Vagina (tissue), 2 donors: ENCODE results near the gene FBXO21.

Experiments used
- POLR2A ChIP-seq, 2 donors: fragments of 450-650 bp; IDR thresholded peaks; one replicate each; pipeline ENCODE4 v1.6.1; 2017; ENCODE audit warnings: antibody characterized with exemption in 2 of 2, mild to moderate bottlenecking in 2 of 2, moderate library complexity in 2 of 2
- TF ChIP-seq, protein P1 (sequence below), 3 experiments: fragments of 450-650 bp in 2 of 3; fragments of 200-600 bp in 1 of 3; sonication (generic) in 1 of 3; IDR thresholded peaks; one replicate each; pipeline ENCODE4 v1.5.1; 2017 to 2019; ENCODE audit warnings: antibody characterized with exemption in 3 of 3, mild to moderate bottlenecking in 2 of 3, moderate library complexity in 2 of 3

DNA sequence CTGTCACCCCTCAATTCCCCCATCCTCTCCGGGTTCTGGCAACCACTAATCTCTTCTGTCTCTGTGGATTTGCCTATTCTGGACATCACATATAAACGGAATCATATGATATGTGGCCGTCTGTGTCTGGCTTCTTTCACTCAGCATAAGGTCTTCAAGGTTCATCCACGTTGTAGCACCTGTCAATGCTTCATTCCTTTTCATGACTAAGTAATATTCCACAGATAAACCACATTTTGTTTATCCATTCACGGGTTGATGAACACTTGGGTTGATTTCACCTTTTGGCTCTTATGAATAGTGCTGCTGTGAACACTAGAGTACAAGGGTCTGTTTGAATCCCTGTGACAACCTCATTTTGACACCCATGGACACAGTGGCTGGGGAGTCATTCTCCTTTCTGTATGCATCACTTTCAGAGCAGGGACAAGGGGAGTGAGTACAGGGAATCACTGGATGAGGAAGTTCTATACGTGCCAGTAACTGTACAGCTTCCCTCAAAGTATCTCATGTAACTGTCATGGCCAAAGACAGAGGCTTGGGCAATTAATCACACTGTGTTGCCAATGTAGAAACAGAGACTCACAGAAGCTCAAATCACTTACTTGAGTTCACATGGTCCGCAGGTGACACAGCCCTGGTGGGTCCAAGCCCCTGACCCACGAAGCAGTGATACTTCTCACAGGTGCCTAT lies 80.2 kb downstream of the FBXO21 start:
- TF ChIP-seq, protein P1, sequence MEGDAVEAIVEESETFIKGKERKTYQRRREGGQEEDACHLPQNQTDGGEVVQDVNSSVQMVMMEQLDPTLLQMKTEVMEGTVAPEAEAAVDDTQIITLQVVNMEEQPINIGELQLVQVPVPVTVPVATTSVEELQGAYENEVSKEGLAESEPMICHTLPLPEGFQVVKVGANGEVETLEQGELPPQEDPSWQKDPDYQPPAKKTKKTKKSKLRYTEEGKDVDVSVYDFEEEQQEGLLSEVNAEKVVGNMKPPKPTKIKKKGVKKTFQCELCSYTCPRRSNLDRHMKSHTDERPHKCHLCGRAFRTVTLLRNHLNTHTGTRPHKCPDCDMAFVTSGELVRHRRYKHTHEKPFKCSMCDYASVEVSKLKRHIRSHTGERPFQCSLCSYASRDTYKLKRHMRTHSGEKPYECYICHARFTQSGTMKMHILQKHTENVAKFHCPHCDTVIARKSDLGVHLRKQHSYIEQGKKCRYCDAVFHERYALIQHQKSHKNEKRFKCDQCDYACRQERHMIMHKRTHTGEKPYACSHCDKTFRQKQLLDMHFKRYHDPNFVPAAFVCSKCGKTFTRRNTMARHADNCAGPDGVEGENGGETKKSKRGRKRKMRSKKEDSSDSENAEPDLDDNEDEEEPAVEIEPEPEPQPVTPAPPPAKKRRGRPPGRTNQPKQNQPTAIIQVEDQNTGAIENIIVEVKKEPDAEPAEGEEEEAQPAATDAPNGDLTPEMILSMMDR (IDR thresholded peaks at IDR 0.05), result no peak
- TF ChIP-seq POLR2A (IDR thresholded peaks at IDR 0.05), result no peak
